HL-60/S4 treated with retinoic acid at 250 ng/mL for 4 days and 3 days (cell line): ENCODE measurements around the gene ALKBH2.

Experiments used
- in situ Hi-C: fragments of 300-500 bp; cut with MboI; formaldehyde crosslinking; loops from 2 replicates; pipeline ENCODE4 v1.7.0; 2022; ENCODE audit warnings: low sequenced_read_pairs

ALKBH2 gene

GRCh38 chr12:109114644-109115043 is 21.4 kb upstream of the ALKBH2 start:
- in situ Hi-C loops: no loop called here

GRCh38 chr12:109113661-109114321 is 20.5 kb upstream of the ALKBH2 start:
- in situ Hi-C loops: no loop called here

- in situ Hi-C loops: no loop called here
These were observed 19.6 kb upstream of the ALKBH2 start for GRCh38 chr12:109112720-109113465.

- in situ Hi-C loops: no loop called here
These were observed 17.8 kb upstream of the ALKBH2 start for GRCh38 chr12:109110988-109111495.

GRCh38 chr12:109109746-109110350 is 16.6 kb upstream of the ALKBH2 start:
- in situ Hi-C loops: no loop called here

GRCh38 chr12:109105176-109105575 is 11.9 kb upstream of the ALKBH2 start:
- in situ Hi-C loops: no loop called here

- in situ Hi-C loops: no loop called here
These were observed 9.2 kb upstream of the ALKBH2 start for GRCh38 chr12:109102491-109102890.

- in situ Hi-C loops: no loop called here
These were observed 7.5 kb upstream of the ALKBH2 start for GRCh38 chr12:109100741-109101140.

- in situ Hi-C loops: loop anchor here (25.0 kb wide), 2 partner anchors 437 to 537 kb away; partner anchors contain the start of genes ISCU and SART3
These were observed 6.3 kb upstream of the ALKBH2 start for GRCh38 chr12:109099431-109100020.

GRCh38 chr12:109098651-109099050 is 5.4 kb upstream of the ALKBH2 start:
- in situ Hi-C loops: loop anchor here (25.0 kb wide), 2 partner anchors 436 to 536 kb away; partner anchors contain the start of genes ISCU and SART3

- in situ Hi-C loops: loop anchor here (25.0 kb wide), 2 partner anchors 436 to 536 kb away; partner anchors contain the start of genes ISCU and SART3
These were observed 4.9 kb upstream of the ALKBH2 start for GRCh38 chr12:109098183-109098604.

GRCh38 chr12:109097435-109098182 is 4.3 kb upstream of the ALKBH2 start, which contains the start of gene UNG:
Gene UNG, plus strand, starts transcription at chr12:109097597. Its CDS starts 83 bp downstream, at chr12:109097680.
- in situ Hi-C loops: loop anchor here (25.0 kb wide), 2 partner anchors 435 to 535 kb away; partner anchors contain the start of genes ISCU and SART3

- in situ Hi-C loops: loop anchor here (25.0 kb wide), 2 partner anchors 435 to 535 kb away; partner anchors contain the start of genes ISCU and SART3
These were observed 3.8 kb upstream of the ALKBH2 start for GRCh38 chr12:109097140-109097434.

- in situ Hi-C loops: loop anchor here (25.0 kb wide), 2 partner anchors 430 to 530 kb away; partner anchors contain the start of genes ISCU and SART3
These were observed 713 bp downstream of the ALKBH2 start for GRCh38 chr12:109092497-109093021.

- in situ Hi-C loops: loop anchor here (25.0 kb wide), 2 partner anchors 427 to 527 kb away; partner anchors contain the start of genes ISCU and SART3
These were observed 3.6 kb downstream of the ALKBH2 start for GRCh38 chr12:109089683-109090082.

GRCh38 chr12:109088818-109089217 is 4.5 kb downstream of the ALKBH2 start:
- in situ Hi-C loops: loop anchor here (25.0 kb wide), 2 partner anchors 427 to 527 kb away; partner anchors contain the start of genes ISCU and SART3

- in situ Hi-C loops: loop anchor here (25.0 kb wide), 2 partner anchors 425 to 525 kb away; partner anchors contain the start of genes ISCU and SART3
These were observed 6.0 kb downstream of the ALKBH2 start for GRCh38 chr12:109087250-109087649.

- in situ Hi-C loops: loop anchor here (25.0 kb wide), 2 partner anchors 423 to 523 kb away; partner anchors contain the start of genes ISCU and SART3
These were observed 7.7 kb downstream of the ALKBH2 start for GRCh38 chr12:109085590-109085989.

- in situ Hi-C loops: loop anchor here (25.0 kb wide), 2 partner anchors 422 to 522 kb away; partner anchors contain the start of genes ISCU and SART3
These were observed 8.8 kb downstream of the ALKBH2 start for GRCh38 chr12:109084425-109084824.
